K562 (cell line): ENCODE results near the gene RBM4B.
"Not testable (repeated sequence)": the region's sequence is repeated elsewhere in the genome, so short reads cannot be mapped to it uniquely, and the experiment has no call there.

Experiments used
- EP400 ChIP-seq: fragments of 450-650 bp; IDR thresholded peaks from 2 replicates; pipeline ENCODE4 v1.6.1; 2017; ENCODE audit warnings: antibody characterized with exemption, mild to moderate bottlenecking, moderate library complexity
- EZH2 ChIP-seq: IDR thresholded peaks from 2 replicates; pipeline ENCODE4 v1.6.1; 2012; ENCODE audit warnings: low read depth, mild to moderate bottlenecking, inconsistent platforms, low read length, borderline replicate concordance
- MAFF ChIP-seq: IDR thresholded peaks from 2 replicates; pipeline ENCODE4 v1.6.1; 2012; ENCODE audit warnings: low read length, improper control_type of control experiment
- NRF1 ChIP-seq, 2 experiments: fragments of 450-650 bp; IDR thresholded peaks in 1 of 2; conservative IDR thresholded peaks in 1 of 2; 2 replicates each; pipeline ENCODE4 v1.6.1; 2014; ENCODE audit warnings: mild to moderate bottlenecking in 2 of 2
- PHB ChIP-seq: fragments of 250-450 bp; sonication (Bioruptor Pico); IDR thresholded peaks from 2 replicates; pipeline ENCODE4 v1.5.0; 2021
- TF ChIP-seq, protein P1 (sequence below), 2 experiments: fragments of 200-800 bp in 1 of 2; sonication (Bioruptor generic) in 1 of 2; sonication (generic) in 1 of 2; formaldehyde crosslinking in 1 of 2; IDR thresholded peaks in 1 of 2; conservative IDR thresholded peaks in 1 of 2; 2 replicates each; pipeline versions ENCODE4 v1.5.0 to v1.6.1; 2016 to 2020; ENCODE audit warnings: missing compliant biosample characterization in 1 of 2, missing genetic modification characterization in 1 of 2, missing genetic modification reagents in 1 of 2
- TF ChIP-seq, protein P2 (sequence below), 3 experiments: IDR thresholded peaks in 2 of 3; conservative IDR thresholded peaks in 1 of 3; 2 replicates each; pipeline ENCODE4 v1.5.1; 2011 to 2012; ENCODE audit warnings: low read length in 3 of 3, mild to moderate bottlenecking in 3 of 3, control low read depth in 2 of 3, improper control_type of control experiment in 1 of 3, inconsistent platforms in 1 of 3, low read depth in 1 of 3, mixed read lengths in 1 of 3, moderate library complexity in 1 of 3; ENCODE audit not compliant: insufficient read depth in 2 of 3

GRCh38 chr11:66724167-66724566 lies 46.5 kb upstream of the RBM4B start:
- not testable (repeated sequence) for TF ChIP-seq PHB; EP400; NRF1 (conservative IDR thresholded peaks at IDR 0.05 in 1 of 2, IDR thresholded peaks at IDR 0.05 in 1 of 2); MAFF; EZH2
- TF ChIP-seq, protein P1, sequence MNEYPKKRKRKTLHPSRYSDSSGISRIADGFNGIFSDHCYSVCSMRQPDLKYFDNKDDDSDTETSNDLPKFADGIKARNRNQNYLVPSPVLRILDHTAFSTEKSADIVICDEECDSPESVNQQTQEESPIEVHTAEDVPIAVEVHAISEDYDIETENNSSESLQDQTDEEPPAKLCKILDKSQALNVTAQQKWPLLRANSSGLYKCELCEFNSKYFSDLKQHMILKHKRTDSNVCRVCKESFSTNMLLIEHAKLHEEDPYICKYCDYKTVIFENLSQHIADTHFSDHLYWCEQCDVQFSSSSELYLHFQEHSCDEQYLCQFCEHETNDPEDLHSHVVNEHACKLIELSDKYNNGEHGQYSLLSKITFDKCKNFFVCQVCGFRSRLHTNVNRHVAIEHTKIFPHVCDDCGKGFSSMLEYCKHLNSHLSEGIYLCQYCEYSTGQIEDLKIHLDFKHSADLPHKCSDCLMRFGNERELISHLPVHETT (CRISPR knock-in tag; conservative IDR thresholded peaks at IDR 0.05 in 1 of 2, IDR thresholded peaks at IDR 0.05 in 1 of 2) = not testable (repeated sequence)
- TF ChIP-seq, protein P2, sequence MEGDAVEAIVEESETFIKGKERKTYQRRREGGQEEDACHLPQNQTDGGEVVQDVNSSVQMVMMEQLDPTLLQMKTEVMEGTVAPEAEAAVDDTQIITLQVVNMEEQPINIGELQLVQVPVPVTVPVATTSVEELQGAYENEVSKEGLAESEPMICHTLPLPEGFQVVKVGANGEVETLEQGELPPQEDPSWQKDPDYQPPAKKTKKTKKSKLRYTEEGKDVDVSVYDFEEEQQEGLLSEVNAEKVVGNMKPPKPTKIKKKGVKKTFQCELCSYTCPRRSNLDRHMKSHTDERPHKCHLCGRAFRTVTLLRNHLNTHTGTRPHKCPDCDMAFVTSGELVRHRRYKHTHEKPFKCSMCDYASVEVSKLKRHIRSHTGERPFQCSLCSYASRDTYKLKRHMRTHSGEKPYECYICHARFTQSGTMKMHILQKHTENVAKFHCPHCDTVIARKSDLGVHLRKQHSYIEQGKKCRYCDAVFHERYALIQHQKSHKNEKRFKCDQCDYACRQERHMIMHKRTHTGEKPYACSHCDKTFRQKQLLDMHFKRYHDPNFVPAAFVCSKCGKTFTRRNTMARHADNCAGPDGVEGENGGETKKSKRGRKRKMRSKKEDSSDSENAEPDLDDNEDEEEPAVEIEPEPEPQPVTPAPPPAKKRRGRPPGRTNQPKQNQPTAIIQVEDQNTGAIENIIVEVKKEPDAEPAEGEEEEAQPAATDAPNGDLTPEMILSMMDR (IDR thresholded peaks at IDR 0.05 in 2 of 3, conservative IDR thresholded peaks at IDR 0.05 in 1 of 3; ENCODE audit: insufficient read depth in 2 of 3, low read depth in 1 of 3, low read length in 3 of 3) = not testable (repeated sequence)
